ENCODE measurements around the gene ATF3.

- TF ChIP-seq CTCF (IDR thresholded peaks at IDR 0.05) (no peak), POLR2A (IDR thresholded peaks at IDR 0.05) (no peak)
Observed at GRCh38 chr1:212594640-212595039, 13.9 kb upstream of the ATF3 start.

Measured in esophagus squamous epithelium (tissue), 4 donors.